ENCODE results near the gene HDGFL2. TPM values are rescaled to one million over a fixed set of nuclear protein-coding genes. Genes with fewer than 3 reads are reported as not detected.

The HDGFL2 gene
- total and polyA plus RNA-seq, 2 of the 8 experiments (the other 6 are each of a cell fraction or from before 2014, with no cell fraction given) = 31.1 to 106 TPM

GRCh38 chr19:4504891-4505569 is 32.9 kb downstream of the HDGFL2 start:
- no peak for FAIRE-seq
- Histone ChIP-seq H2BK12ac (ENCODE audit: low read depth, low read length) (no peak overlapping the region), H3K9ac (replicated peaks in 1 of 4; ENCODE audit: extremely low read depth in 1 of 4, low read depth in 3 of 4, low read length in 3 of 4) (no peak overlapping the region), H2BK15ac (ENCODE audit: low read length) (no peak overlapping the region), H3K23me2 (ENCODE audit: low read depth, low read length) (no peaks in the 10 kb centered on the region), H3K18ac (ENCODE audit: extremely low read depth, low read length) (no peak overlapping the region), H2BK120ac (replicated peaks; ENCODE audit: low read depth, low read length) (no peak overlapping the region), H4K5ac (ENCODE audit: insufficient read length, low read depth, low read length) (no peak overlapping the region), H3K9me3 (ENCODE audit: insufficient read depth in 2 of 2, low read depth in 1 of 2, low read length in 1 of 2) (no peaks in the 10 kb centered on the region), H3K56ac (replicated peaks; ENCODE audit: insufficient read length, low read depth, low read length) (no peak overlapping the region), H3K79me2 (ENCODE audit: control insufficient read depth in 1 of 2, insufficient read depth in 2 of 2, low read length in 2 of 2) (no peaks in the 10 kb centered on the region), H3K36me3 (ENCODE audit: control insufficient read depth in 2 of 4, insufficient read depth in 4 of 4, low read length in 3 of 4) (peaks cover 3 to 37% (median 7%) of the 10 kb centered on the region in 4 experiments; a peak in 5 of 8 replicates), H3K27ac (ENCODE audit: low read depth, low read length) (no peak overlapping the region), H3K4me2 (ENCODE audit: insufficient read depth in 1 of 2, low read depth in 2 of 2, low read length in 2 of 2) (no peak overlapping the region), H2BK5ac (ENCODE audit: low read depth, low read length) (no peak overlapping the region), H3K14ac (ENCODE audit: insufficient read length) (no peak overlapping the region), H3K23ac (ENCODE audit: insufficient read length) (no peak overlapping the region), H4K20me1 (replicated peaks in 1 of 2; ENCODE audit: control insufficient read depth in 1 of 2, insufficient read depth in 2 of 2, low read length in 2 of 2) (peaks cover 14 to 30% of the 10 kb centered on the region in 2 experiments), H3K79me1 (ENCODE audit: low read depth, low read length) (peaks cover 2% of the 10 kb centered on the region; the same call in 1 of the 2 replicates), H2AK5ac (ENCODE audit: low read depth, low read length) (no peak overlapping the region), H3K4ac (replicated peaks; ENCODE audit: insufficient read length, low read depth, low read length) (no peak overlapping the region), H3K27me3 (replicated peaks in 1 of 4; ENCODE audit: control insufficient read depth in 3 of 4, extremely low read depth in 1 of 4, insufficient read depth in 3 of 4, low read length in 3 of 4) (peaks cover 0 to 9% (median 7%) of the 10 kb centered on the region in 4 experiments; a peak in 3 of 7 replicates), H3K4me1 (replicated peaks in 1 of 4; ENCODE audit: control insufficient read depth in 3 of 4, insufficient read depth in 4 of 4, low read length in 3 of 4) (no peaks in the 10 kb centered on the region), H2AFZ (ENCODE audit: low read length) (no peak overlapping the region), H4K91ac (replicated peaks; ENCODE audit: insufficient read length, low read length) (no peak overlapping the region), H4K8ac (ENCODE audit: extremely low read depth, insufficient read depth, low read length) (no peak overlapping the region), H3K4me3 (ENCODE audit: extremely low read depth in 1 of 4, insufficient read depth in 2 of 4, low read depth in 3 of 4, low read length in 4 of 4) (no peak overlapping the region), H2BK20ac (ENCODE audit: low read length) (no peak overlapping the region)
- POLR2A ChIA-PET (ENCODE audit: partially characterized antibody) = interaction anchor here (1.0 to 3.5 kb wide), 4 partner anchors 9 to 43 kb away, joined by 3 to 19 read pairs (median 11); partner anchors contain the start of gene PLIN4
- CTCF ChIA-PET (ENCODE audit: partially characterized antibody) = interaction anchor here (0.6 to 5.2 kb wide), 6 partner anchors 10 to 52 kb away, joined by 3 to 40 read pairs (median 4); no protein-coding TSS in a partner anchor
- TF ChIP-seq SIX5 (IDR thresholded peaks at IDR 0.05; ENCODE audit: low read depth, low read length) (no peak), MAFK (IDR thresholded peaks at IDR 0.05; ENCODE audit: low read depth, low read length) (no peak), POLR2A (IDR thresholded peaks at IDR 0.05; ENCODE audit: control extremely low read depth in 1 of 2, low read depth in 2 of 2, low read length in 2 of 2) (0 out of 3 replicates have a peak, but pooled peaks of 1 of the 2 experiments have one; percentile 24), JUN (IDR thresholded peaks at IDR 0.05; ENCODE audit: low read depth, low read length) (no peak), RAD21 (IDR thresholded peaks at IDR 0.05 in 1 of 2, conservative IDR thresholded peaks at IDR 0.05 in 1 of 2; ENCODE audit: low read depth in 2 of 2, low read length in 2 of 2) (no peak)
- WGBS, 2 experiments (ENCODE audit: extremely low coverage in 1 of 2, insufficient coverage in 1 of 2, insufficient read length in 1 of 2, insufficient replicate concordance in 2 of 2, low coverage in 1 of 2, low lambda C conversion rate in 2 of 2, missing lambda C conversion rate in 1 of 2) = 81% methylated on average over 15 of the region's 15 CpGs; no CpG with 5 or more reads in 1 of the 2 experiments
- no peak for DNase-seq (ENCODE audit: low read depth in 1 of 2, low spot score in 2 of 2)
